MCF 10A (cell line): ENCODE data around the gene MORN1. TPM values are rescaled to one million over a fixed set of nuclear protein-coding genes. Genes with fewer than 3 reads are reported as not detected.

Experiments
- BruUV-seq: library from RNA; stranded (reverse); fragments of 400-500 nt; replicated peaks from 2 replicates; lab custom pipeline; 2021; lab: Mats Ljungman, UMichigan
- CTCF ChIA-PET: fragments of 300-600 bp; sonication (Branson Sonifier 250); formaldehyde crosslinking; extraction: SDS; loops from one replicate; lab custom pipeline; 2021; ENCODE audit warnings: antibody characterized with exemption, inconsistent platforms; lab: Yijun Ruan, JAX
- POLR2A ChIA-PET: fragments of 300-600, 350-650 bp; sonication (Branson Sonifier 250); formaldehyde crosslinking; extraction: SDS; loops from one replicate; lab custom pipeline; 2020; ENCODE audit warnings: antibody characterized with exemption, inconsistent platforms; lab: Yijun Ruan, JAX
- DNase-seq: peaks from one replicate; pipeline ENCODE4 v3.0.0-alpha.2; 2018; ENCODE audit not compliant: unreplicated experiment
- H3K27ac Mint-ChIP-seq: one replicate; pipeline ENCODE4 v1.8.0; 2022; ENCODE audit warnings: mild to moderate bottlenecking, low read depth, mixed read lengths; ENCODE audit not compliant: unreplicated experiment
- H3K27me3 Mint-ChIP-seq: one replicate; pipeline ENCODE4 v1.8.0; 2022; ENCODE audit warnings: mixed read lengths; ENCODE audit not compliant: insufficient read depth, unreplicated experiment
- H3K36me3 Mint-ChIP-seq: one replicate; pipeline ENCODE4 v1.8.0; 2022; ENCODE audit warnings: mild to moderate bottlenecking, moderate library complexity, mixed read lengths; ENCODE audit not compliant: insufficient read depth, unreplicated experiment
- H3K4me1 Mint-ChIP-seq: one replicate; pipeline ENCODE4 v1.8.0; 2022; ENCODE audit warnings: mixed read lengths; ENCODE audit not compliant: insufficient read depth, unreplicated experiment
- H3K4me3 Mint-ChIP-seq: one replicate; pipeline ENCODE4 v1.8.0; 2022; ENCODE audit warnings: mild to moderate bottlenecking, moderate library complexity, mixed read lengths; ENCODE audit not compliant: unreplicated experiment
- H3K9me3 Mint-ChIP-seq: one replicate; pipeline ENCODE4 v1.8.0; 2022; ENCODE audit warnings: mixed read lengths; ENCODE audit not compliant: unreplicated experiment
- intact Hi-C: fragments of 100-400 bp; cut with micrococcal nuclease; formaldehyde crosslinking; loops from 2 replicates; pipeline ENCODE4 v1.14.1; 2022
- total RNA-seq: library from RNA; stranded (reverse); gene quantifications from 2 replicates; pipeline ENCODE4 v1.2.3, GENCODE V29; 2022
- TF ChIP-seq, protein P1 (sequence below): fragments of 200-600 bp; IDR thresholded peaks from one replicate; pipeline ENCODE4 v1.8.0; 2022; ENCODE audit warnings: antibody characterized with exemption, mild to moderate bottlenecking; ENCODE audit not compliant: unreplicated experiment

MORN1 gene
- total RNA-seq, 1 experiment from 2014 or later, result 19.4 TPM

DNA sequence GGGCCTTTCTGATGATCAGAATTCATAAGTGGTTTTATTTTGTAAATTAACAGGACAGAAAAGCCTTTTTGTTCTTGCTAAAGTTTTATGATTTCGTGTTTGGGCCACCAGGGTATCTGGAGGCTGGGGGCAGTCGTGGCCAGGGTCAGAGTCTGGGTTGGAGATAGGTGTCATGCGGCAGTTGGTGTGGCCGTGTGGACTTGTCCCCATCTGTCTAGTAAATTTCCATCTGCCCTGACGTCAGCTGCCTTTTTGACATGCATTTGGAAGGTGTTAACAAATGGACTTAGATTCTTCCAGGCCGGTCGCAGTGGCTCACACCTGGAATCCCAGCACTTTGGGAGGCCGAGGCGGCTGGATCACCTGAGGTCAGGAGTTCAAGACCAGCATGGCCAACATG, 106.4 kb downstream of the MORN1 start:
- intact Hi-C loops, result no loop called here

DNA sequence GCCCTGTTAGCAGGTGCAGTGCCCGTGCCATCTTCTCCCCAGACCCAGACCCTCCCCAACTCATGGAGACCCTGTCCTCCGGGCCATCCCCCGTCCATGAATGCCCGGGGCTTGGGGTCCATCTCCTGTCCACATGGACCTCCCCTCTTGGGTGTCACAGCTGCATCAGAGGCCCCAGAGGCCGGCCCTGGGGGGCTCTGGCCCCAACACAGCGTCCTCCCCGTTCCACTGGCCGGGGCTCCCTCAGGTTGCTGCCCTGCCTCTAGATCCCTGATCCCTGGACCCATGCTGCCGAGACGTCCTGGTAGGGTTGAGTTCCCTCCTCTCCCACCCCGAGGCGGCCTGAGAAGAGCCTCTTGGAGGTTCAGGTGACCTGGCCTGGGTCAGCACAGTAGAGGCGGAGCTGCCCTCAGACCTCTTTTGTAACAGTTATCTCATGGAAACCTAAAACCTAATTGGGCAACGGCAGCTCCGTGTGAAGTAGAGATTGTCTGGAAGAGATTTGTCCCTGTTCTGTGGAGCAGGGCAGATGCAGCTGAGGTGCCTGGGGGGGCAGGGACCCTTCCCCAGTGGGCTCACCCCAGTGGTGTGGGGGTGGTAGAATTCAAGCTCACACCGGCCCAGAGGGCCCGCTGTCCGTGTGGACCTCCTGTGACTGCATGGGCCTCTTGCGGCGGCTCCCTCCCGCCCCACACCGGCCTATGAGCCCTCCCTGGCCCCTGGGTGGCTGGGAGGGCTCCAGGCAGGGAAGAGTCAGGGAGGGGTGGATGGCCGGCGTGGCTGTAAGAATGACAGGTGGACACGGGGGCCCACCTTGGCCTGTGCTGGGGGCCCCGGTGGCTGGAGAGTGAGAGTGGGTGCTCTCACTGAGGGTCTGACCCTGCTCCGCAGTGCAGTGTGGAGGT, 107.1 kb downstream of the MORN1 start:
- no peak for DNase-seq
- Mint-ChIP-seq H3K4me1 (peaks cover 3% of the 10 kb centered on the region), H3K27me3 (no peaks in the 10 kb centered on the region), H3K9me3 (no peaks in the 10 kb centered on the region), H3K4me3 (no peak overlapping the region), H3K27ac (no peak overlapping the region), H3K36me3 (peaks cover 17% of the 10 kb centered on the region)
- POLR2A ChIA-PET, result no interaction called here
- TF ChIP-seq, protein P1, sequence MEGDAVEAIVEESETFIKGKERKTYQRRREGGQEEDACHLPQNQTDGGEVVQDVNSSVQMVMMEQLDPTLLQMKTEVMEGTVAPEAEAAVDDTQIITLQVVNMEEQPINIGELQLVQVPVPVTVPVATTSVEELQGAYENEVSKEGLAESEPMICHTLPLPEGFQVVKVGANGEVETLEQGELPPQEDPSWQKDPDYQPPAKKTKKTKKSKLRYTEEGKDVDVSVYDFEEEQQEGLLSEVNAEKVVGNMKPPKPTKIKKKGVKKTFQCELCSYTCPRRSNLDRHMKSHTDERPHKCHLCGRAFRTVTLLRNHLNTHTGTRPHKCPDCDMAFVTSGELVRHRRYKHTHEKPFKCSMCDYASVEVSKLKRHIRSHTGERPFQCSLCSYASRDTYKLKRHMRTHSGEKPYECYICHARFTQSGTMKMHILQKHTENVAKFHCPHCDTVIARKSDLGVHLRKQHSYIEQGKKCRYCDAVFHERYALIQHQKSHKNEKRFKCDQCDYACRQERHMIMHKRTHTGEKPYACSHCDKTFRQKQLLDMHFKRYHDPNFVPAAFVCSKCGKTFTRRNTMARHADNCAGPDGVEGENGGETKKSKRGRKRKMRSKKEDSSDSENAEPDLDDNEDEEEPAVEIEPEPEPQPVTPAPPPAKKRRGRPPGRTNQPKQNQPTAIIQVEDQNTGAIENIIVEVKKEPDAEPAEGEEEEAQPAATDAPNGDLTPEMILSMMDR, result no peak
- CTCF ChIA-PET, result interaction anchor here (0.7 to 1.2 kb wide), 3 partner anchors 9 to 89 kb away, joined by 4 read pairs; no protein-coding TSS in a partner anchor
- intact Hi-C loops, result no loop called here
- no TSS peak for BruUV-seq

More for the DNA sequence above, 106.4 kb downstream of the MORN1 start:
- Mint-ChIP-seq H3K4me1 (peaks cover 5% of the 10 kb centered on the region), H3K4me3 (no peak overlapping the region), H3K36me3 (peaks cover 17% of the 10 kb centered on the region), H3K27me3 (no peaks in the 10 kb centered on the region), H3K9me3 (no peaks in the 10 kb centered on the region), H3K27ac (no peak overlapping the region)
- DNase-seq, result no peak
- TF ChIP-seq, protein P1, result no peak
- no TSS peak for BruUV-seq
- ChIA-PET POLR2A (no interaction called here), CTCF (interaction anchor here (0.7 to 0.9 kb wide), 2 partner anchors 10 to 89 kb away, joined by 4 read pairs; no protein-coding TSS in a partner anchor)

DNA sequence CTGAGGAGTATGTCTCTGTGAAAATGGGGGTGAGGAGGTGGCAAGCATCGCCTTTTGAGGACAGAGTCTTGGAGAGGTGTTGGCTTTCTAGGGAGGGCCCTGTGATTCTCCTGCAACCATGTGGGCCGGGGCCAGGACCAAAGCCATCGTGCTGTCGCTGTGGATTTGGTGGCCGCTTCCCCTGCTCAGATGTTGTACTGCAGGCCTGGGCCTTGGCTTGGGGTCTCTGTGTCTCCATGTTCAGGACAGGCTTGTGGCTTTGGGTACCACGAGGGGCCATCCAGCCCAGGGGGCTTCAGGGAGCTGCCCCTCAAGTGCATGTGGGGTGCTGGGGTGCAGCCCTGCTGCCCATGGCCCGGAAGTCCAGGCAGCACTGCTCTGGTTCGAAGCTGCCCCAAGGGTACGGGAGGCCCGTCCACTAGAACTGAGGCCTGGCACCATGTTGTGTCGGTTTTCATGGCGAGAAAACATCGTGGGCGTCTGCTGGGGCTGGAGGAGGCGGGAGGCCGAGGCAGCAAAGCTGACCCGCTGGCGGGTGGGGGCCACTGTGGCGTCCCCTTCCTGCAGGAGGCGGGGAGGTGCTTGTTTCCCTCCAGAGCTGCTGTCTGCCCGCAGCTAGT, 107.9 kb downstream of the MORN1 start:
- Mint-ChIP-seq H3K4me1 (peaks cover 6% of the 10 kb centered on the region), H3K9me3 (no peaks in the 10 kb centered on the region), H3K27me3 (no peaks in the 10 kb centered on the region), H3K36me3 (peaks cover 17% of the 10 kb centered on the region), H3K27ac (no peak overlapping the region), H3K4me3 (no peak overlapping the region)
- no peak for DNase-seq
- no TSS peak for BruUV-seq
- ChIA-PET CTCF (interaction anchor here (1.2 kb wide), 1 partner anchor 28 kb away, joined by 4 read pairs; no protein-coding TSS in a partner anchor), POLR2A (no interaction called here)
- TF ChIP-seq, protein P1, result no peak
- intact Hi-C loops, result no loop called here
